RCC 7860 (cell line): ENCODE measurements around the gene HOXC6.
A peak's percentile ranks its signal among the peaks of the same experiment; 100 is the strongest.

Experiments
- DNase-seq: peaks from one replicate; pipeline ENCODE4 v3.0.0-alpha.2; 2015; ENCODE audit warnings: low spot score
- FAIRE-seq: peaks from 2 replicates; lab custom pipeline; 2012; peaks lifted over from hg19 to GRCh38; lab: Jason Lieb, UNC

HOXC6 gene

DNA sequence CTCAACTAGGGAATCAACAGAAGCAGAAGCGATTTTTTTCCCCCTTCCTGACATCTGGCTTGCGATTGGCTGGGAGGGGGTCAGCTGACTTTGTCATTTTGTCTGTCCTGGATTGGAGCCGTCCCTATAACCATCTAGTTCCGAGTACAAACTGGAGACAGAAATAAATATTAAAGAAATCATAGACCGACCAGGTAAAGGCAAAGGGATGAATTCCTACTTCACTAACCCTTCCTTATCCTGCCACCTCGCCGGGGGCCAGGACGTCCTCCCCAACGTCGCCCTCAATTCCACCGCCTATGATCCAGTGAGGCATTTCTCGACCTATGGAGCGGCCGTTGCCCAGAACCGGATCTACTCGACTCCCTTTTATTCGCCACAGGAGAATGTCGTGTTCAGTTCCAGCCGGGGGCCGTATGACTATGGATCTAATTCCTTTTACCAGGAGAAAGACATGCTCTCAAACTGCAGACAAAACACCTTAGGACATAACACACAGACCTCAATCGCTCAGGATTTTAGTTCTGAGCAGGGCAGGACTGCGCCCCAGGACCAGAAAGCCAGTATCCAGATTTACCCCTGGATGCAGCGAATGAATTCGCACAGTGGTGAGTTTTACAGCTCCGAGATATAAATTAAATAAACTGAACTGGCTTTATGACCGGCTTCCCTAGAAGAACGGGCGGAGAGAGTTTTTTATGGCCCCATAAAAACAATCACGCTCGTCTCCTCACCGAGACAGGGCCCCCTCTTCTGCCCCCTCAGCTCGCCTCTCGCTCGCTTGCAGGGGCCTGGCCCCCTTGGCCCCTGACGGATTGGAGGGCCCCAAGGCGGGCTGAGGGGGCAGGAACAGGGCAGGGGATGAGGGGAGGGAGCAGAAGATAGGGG, at the start of gene HOXC6:
Gene HOXC6, plus strand, starts transcription at position 127 of the 888 bp plus-strand sequence. Its CDS starts 82 bp downstream, at position 209.
- DNase-seq: no peak

DNA sequence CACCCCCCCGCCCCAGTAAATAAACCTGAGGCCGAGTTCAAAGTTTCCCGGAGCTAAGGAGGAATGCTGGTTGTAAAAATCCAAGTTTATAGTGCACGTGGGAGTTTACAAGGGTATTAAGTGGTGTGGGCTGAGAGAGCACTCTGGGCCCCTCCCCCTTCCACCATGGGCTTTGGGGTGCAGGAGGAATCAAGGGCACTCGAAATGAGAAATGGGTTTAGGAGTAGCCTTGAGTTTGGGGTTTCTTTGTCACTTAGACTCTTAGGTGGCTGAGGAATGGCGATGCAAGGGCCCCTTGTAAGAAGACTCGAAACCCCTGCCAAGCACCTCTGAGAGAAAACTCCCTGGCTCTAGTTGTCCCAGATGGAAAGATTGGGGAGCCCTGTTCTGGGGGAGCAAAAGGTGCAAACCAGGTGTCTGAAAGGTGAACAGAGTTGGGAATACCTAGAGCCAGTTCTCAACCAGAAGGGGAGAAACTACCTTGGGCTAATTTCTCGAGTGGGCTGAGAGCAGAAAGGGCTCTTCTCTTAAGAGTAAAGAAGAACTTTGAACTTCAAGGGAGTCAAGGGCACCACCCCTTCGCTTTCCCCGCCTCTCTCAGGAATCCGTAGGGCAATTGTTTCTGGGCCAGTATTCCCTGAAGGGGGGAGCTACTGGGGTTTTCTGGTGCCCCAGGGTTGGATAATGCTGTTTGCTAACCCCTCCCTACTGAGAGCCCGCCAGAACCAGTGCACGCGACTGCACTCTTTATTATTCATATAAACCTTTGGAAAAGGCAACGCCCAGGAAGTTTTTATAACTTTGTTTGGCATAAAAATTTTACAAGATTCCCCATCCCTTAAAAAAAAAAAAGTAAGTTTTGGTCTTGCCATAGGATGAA, 49.5 kb upstream of the HOXC6 start:
- FAIRE-seq (no peak), DNase-seq (no peak)

More for the DNA sequence above, at the start of gene HOXC6:
- no peak for FAIRE-seq

DNA sequence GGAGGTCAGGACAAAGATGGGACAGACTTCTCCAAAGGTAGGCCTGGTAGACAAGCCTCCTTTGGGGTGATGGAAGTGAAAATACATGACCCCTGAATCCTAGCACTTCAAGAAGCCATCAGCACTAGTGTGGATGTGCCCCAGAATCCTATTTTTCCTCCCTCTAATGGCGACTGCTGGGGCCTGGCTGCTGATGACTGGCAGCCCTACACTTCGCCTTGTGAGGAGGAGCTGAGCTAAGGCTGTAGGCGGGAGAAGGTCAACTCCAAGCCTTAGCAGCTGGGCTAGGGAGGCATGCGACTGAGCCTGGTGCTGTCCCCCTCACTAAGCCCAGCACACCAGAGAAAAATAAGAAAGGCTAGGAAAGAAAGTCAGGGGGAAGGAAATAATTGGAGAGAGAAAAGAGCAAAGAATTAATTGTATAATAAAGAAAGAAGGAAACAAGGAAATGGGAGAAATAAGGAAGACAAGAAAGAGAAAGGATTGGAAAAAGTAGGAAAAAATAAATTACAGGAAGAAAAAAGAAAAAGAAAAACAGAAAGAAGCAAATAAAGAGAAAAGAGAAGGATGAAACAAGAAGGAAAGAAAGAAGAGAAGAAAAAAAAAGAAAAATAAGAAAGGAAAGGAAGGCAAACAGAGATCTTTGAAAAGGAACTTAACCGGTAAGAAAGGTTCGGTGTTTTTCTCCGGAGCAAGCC, 48.0 kb upstream of the HOXC6 start:
- FAIRE-seq (no peak), DNase-seq (no peak)

DNA sequence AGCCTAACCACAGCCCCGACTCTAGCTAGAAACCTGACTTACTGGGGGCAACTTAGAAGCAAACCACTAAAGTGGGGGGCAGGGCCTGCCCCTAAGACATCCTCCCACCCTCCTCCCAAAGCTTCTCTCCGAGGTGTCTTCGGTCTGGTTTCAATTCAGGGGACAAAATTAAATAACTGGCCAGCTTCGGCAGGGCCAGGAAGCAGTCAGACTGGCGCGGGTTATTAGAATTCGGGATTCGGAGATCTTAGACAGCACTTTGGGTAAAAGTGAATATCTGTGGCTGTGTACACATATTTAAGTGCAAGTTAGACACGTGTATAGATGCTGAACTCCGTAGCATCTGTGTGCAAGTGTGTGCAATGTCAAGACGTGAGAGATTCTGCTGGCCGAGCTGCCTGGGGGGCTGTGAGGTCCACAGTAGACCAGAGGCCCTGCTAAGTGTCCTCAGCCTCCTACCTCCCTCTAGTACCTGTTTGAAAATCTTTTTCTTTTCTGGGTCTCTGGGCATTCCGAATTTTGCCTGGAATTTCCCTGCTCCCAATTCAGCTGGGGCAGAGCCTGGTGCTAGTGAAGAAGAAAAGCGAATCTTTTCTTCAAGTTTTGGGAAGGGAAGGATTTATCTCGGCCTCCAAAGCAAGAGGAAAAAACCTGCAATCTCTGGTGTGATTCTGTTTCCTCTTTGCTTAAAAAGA, 47.3 kb upstream of the HOXC6 start:
- no peak for DNase-seq
- no peak for FAIRE-seq

DNA sequence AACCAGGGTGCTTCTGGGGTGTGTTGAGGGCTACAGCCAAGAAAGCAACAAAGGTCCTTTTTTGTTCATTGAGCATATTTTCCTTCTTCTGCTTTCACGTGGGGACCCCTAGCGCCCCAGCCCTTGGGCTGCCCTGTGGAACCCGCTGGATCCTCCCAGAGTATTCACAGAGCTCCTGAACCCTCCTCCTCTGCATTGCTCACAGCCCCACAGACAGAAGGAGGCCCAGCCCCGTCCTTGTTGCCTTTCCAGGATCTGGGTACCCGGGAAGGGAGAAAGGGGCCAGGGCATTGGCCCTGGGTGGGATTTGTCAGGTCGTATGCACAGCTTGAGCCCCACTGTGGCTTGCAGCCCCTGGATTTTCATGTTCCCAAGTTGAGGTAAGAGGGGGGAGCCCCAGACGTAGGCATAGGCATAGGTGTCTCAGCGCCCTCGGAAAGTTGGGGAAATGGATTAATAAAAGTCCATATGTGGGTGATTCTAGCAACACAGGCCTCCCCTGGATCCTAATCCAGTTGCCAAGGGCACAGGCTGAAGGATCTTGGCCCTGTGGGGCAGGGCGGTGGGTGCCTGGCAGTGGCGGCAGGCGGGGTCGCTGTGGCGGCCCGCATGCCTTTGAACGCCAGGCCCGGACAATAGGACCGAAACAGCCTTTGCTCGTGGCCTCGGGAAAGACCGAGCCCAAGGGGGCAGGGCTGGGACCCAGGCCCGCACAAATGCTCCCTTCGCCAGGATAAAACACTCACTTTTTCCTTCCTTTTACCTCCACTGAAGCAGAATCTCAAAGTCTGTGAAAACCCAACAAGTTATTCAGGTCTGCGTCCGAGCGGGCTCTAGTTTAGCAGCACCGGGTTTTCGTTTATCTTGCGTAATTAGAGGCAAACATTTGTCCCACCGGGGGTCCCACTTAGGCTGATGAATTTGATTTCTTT, 46.3 kb upstream of the HOXC6 start:
- DNase-seq (no peak), FAIRE-seq (no peak)

DNA sequence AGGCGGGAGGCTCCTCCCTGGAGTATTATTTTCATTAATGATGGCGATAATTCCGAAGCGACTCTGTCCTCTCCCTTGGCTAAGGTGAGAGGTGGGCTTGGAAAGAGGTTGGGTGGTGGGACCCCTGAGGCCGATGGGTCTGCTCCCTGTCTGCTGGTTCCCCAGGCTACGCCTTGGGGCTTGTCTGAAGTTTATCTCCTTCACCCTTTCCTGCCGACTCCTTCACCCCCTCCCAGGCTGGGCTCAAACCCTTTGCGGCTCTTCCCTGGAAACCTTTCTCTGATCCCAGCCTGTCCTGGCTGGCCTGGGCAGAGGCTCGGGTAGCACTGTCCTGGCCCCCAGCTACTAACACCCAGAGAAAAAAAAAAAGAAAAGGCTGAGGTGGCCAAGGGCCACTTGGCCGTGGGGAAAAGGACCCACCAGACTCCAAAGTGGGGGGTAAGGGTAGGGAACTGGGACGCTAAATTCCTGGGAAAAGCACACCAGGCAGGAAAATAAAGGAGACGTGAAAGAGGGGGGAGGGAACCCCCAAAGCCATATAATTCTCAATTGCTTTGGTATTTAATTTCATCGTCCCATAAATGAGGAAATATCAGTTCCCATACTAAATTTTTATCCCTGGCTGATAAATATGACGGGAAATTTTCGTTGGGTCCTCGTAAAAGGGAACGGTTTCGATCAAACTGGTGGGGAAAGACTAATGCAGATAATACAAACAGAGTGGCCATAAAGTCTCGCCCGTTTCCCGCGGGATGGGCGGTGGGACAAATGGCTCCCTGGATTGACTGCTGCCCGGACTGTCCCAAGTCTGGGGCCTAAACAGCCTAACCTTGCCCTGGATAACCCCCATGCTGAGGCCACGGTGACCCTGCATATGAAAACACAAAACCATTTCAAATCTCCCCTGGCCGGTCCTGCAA, 45.3 kb upstream of the HOXC6 start:
- DNase-seq: no peak
- no peak for FAIRE-seq

DNA sequence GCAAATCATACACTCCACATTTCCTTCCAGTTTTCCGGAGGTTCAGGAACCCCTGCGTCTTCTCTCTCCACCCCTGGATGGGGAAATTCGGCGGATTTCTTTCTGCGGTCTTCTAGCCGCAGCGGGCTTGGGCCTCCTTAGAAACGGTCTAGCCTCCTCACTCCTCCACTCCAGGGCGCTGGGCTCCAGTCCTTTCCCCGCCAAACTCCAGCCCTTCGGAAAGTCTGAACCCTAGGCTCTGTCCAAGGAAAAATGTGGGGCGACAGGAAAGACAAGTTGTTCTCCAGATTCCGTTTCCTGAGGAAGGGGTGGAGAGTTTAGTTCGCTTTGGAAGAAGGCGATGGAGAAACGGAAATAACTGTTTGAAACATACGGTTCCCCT, 44.7 kb upstream of the HOXC6 start:
- DNase-seq (no peak), FAIRE-seq (no peak)

DNA sequence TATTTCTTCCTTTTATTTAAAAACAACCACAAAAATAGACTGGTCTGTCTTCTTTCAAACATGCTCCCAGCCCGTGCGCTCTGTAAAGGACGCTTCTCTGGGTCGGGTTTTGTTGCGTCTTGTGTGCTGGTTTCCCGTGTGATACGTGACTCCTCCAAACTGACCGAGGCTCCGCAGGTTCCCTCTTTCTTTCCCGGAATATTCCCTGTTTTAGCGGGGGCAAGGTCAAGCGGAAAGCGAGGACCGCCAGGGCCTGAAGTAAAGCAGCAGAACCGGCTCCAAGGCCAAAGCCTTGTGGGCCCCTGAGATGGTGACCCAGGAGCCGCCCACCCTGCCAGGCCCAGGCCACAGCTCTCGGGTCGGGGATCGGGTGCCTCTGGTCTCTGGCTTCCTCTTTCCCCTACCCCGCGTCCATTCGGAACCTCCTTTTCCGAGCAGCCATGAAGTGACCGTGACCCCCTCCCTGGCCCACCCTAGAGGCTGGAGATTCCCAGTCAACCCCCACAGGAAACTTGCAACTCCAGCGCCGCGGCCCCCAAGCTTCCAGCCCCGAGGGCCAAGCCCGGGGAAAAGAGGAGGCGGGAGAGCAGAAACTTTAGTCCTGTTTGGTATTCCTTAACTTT, 44.2 kb upstream of the HOXC6 start:
- DNase-seq (no peak), FAIRE-seq (no peak)

DNA sequence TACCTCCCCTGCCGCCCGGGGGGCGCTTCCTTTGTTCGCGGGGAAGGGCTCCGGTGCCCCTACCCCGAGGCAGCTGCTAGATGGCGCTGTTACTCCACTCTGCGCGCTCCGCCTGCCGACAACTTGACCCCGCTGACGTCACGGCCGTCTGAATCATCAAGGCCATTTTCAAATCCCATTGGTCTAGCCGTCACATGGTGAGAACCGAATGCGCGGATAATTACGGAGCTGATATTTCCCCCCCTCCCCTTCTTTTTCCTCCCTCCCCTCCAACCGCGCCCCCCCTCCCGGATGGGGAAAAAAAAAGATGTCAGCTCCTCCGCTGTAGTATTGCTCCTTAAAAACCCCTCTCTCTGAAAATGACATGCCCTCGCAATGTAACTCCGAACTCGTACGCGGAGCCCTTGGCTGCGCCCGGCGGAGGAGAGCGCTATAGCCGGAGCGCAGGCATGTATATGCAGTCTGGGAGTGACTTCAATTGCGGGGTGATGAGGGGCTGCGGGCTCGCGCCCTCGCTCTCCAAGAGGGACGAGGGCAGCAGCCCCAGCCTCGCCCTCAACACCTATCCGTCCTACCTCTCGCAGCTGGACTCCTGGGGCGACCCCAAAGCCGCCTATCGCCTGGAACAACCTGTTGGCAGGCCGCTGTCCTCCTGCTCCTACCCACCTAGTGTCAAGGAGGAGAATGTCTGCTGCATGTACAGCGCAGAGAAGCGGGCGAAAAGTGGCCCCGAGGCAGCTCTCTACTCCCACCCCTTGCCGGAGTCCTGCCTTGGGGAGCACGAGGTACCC, 43.1 kb upstream of the HOXC6 start, which contains the start of gene HOXC10:
Gene HOXC10, plus strand, starts transcription at position 246 of the 791 bp plus-strand sequence. Its CDS starts 114 bp downstream, at position 360.
- FAIRE-seq: no peak
- DNase-seq: peak; percentile 77

DNA sequence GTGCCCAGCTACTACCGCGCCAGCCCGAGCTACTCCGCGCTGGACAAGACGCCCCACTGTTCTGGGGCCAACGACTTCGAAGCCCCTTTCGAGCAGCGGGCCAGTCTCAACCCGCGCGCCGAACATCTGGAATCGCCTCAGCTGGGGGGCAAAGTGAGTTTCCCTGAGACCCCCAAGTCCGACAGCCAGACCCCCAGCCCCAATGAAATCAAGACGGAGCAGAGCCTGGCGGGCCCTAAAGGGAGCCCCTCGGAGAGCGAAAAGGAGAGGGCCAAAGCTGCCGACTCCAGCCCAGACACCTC, 42.6 kb upstream of the HOXC6 start:
- DNase-seq (no peak), FAIRE-seq (no peak)

DNA sequence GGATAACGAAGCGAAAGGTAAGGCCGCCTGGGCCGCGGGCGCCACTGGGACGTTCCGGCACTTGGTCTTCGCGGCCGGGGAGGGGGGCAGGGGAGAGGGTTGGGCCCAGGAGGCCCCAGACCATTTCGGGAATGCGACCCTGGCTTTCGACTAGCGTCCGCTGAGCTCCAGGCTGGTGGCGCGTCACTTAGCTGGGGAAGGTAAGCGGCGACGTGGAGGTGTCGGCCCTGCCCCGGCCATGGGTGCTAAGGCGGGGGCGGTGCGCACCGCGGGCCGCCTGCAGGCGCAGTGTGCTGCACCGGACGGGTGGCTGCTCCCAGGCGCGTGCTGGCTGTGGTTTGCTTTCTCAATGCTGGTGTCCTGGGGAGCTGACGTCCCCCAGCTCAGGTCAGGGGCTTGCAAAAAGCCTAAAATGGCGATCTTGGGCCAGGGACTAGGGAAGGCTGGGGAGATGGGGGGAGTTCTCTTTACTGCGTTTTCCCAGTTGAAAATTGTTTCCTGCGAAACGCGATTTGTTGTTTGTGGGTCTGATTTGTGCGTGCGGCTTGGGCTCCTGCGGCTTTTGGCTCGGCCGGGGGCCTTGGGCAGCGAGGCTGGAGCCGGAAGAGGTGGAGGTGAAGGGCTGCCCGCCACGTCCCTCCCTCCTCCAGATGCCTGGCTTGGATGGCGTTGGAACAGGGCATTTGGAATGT, 42.1 kb upstream of the HOXC6 start:
- DNase-seq: peak; percentile 51
- no peak for FAIRE-seq

DNA sequence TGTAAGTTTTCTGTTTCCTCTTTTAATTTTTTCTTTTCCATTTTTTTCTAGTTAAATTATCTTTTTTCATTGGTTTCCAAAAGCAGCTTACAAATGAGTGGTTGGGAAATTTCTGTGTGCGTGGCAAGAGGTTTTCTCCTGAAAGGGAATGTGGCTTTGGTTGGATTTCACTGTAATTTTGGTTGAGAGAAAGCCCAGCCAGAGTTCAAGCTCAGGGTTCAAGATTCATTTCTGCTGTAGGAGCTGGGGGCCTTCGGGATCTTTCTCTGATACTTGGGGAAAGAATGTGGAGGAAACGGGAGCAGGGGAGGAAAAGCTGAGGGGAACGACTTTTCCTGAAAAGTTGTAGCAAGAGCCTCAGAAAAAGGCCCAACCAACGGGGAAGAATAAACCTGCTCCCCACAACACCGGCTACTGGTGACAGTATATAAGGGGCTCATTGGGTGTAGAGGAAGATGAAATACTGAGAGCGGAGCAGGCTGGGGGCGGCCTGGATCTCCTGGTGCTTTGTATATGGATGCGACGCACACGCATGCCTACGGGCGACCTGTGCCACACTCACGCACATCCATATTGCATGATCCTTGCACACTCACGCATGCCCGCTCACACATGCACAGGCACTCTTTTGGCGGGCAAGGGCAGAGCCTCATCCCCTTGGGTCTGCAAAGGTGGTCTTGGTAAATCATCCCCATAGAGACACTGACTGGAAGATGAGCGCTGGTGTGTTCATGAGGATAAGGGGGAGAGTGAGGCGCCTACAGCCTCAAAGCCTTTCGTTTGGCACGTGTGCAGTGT, 41.4 kb upstream of the HOXC6 start:
- no peak for DNase-seq
- no peak for FAIRE-seq

DNA sequence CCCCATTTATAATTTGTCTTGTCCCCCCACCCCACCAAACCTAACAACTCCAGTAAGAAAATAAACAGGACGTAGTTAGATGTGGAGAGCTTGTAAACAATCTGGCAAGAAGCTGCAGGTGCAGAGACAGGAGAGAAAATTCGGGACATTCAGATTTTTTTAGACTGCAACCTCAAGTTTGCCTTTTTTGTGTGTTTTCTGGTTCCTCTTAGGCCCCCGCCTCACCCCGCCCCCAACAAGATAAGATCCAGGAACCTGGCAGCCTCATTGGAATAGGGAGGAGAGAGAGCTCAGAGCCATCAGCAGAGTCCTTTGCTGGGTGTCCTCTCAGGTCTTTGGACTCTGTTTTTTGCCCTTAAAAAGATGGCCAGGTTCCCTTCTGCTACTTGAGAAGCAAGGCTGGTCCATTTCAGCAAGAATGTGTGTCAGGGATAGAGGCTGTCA, 40.4 kb upstream of the HOXC6 start:
- no peak for DNase-seq
- no peak for FAIRE-seq

DNA sequence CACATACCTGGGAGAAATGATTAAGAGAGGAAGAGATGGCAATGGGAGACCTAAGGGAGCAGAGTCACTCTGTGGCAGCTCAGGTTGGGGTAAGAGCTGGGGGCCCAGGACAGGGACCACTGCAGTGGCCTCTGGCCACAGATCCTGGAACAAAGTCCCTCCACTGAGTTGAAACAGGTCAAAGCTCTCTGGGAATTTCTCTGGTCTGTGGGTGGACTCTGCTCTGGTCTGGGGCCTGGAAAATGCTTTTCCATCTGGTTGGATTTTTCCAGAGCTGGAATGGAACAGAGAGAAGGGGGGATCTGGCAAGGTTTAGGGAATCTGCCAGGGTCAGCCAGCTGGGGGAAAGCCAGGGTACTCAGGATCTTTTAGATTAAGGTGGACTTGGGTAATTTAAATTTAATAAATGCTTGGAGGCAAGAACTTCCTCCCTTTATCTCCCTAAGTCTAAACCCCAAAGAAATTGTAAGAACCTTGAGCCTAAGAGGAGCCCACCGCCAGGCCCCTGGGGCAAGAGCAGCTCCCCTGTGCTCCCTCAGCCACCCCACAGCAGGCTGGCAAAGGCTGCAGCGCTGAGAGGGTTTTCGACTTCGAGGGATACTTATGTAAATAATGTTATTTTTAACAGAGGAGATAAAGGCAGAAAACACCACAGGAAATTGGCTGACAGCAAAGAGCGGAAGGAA, 39.6 kb upstream of the HOXC6 start:
- FAIRE-seq: no peak
- no peak for DNase-seq
